NCI-H2227 treated with DMSO at 0.1 percent for 48 hours (cell line): ENCODE measurements around the gene INPP4B.

Source experiments
- DNase-seq: peaks from one replicate; lab custom pipeline; 2025; lab: John Stamatoyannopoulos, UW

INPP4B gene

DNA sequence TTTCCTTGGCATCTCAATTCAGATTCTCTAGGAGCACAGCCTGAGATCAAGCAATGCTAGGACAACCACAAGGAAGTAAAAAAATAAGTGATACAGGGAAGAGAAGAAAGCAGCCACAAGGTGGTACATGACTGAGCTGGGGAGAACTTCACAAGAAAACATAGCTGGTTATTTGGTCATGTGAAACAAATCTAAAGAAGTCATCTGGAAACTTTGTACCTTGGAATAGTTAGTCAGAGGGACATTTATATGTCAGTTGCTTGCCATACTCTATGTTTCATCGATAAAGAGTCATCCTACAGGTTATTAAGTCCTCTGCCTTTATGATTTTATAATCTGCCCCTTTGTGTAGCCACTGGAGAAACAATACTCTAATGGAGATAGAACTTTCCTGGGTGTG lies 634.7 kb downstream of the INPP4B start:
- no peak for DNase-seq

GRCh38 chr4:142203505-142203904 lies 642.6 kb downstream of the INPP4B start:
- no peak for DNase-seq

GRCh38 chr4:142202404-142203332 lies 643.4 kb downstream of the INPP4B start:
- DNase-seq, result no peak

DNA sequence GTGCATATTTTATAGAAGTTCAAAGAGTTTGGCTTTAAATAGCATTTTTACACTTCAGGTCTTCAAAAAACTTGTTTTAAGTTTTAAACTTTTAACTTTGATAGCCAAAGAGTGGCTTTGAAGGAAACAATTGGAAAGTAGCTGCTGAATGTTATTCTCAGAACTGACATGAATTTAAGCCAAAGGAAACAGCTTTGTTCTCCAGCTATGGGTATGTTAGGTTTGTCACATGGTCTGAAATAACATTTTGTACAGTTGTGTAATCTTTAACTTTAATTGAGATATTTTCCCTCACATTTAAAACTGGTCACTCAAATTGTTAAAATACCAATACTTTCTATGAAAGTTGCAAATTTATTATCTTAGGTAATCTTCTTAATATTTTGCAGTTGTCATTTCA lies 645.1 kb downstream of the INPP4B start:
- DNase-seq, result no peak

GRCh38 chr4:142194905-142195304 lies 651.2 kb downstream of the INPP4B start:
- DNase-seq, result no peak

- no peak for DNase-seq
Measured at GRCh38 chr4:142191901-142192300, 654.2 kb downstream of the INPP4B start.

DNA sequence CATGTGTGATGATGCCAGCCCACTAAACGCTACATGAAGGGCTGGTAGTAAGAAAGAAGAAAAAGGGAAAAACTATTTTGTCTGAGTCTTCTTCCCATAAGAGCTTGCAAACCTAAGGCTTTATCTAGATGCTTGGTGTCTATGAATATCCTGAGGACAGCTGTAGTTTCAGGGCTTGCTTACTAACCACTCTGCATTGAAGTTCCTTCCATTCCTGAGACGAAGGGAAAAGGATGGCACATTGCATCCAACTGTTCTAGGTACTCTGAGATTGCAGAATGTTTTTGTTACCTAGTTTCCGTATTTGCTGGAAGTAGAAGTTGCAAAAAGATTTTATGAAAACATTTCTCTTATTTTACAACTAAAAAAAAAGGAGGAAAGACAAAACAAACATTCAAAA lies 665.1 kb downstream of the INPP4B start:
- no peak for DNase-seq

- DNase-seq, result no peak
Measured at GRCh38 chr4:142169216-142169615, 676.9 kb downstream of the INPP4B start.

DNA sequence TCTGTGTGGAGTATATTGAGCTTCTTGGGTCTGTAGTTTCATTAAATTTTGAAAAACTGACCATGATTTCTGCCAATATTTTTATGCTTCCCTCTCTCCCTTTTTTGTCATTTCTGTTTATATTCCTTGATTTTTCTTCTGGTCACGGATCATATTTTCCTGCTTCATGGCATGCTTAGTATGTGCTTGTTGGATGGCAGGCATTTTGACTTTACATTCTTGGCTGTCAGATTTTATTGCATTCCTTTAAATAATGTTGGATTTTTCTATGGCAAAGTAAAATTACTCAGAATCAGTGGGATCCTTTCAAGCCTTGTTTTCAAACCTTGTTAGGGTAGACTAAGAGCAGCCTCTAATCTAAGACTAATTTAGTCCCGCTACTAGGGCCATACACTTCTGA lies 677.9 kb downstream of the INPP4B start:
- DNase-seq, result no peak

GRCh38 chr4:142164767-142165500 lies 681.2 kb downstream of the INPP4B start:
- no peak for DNase-seq

DNA sequence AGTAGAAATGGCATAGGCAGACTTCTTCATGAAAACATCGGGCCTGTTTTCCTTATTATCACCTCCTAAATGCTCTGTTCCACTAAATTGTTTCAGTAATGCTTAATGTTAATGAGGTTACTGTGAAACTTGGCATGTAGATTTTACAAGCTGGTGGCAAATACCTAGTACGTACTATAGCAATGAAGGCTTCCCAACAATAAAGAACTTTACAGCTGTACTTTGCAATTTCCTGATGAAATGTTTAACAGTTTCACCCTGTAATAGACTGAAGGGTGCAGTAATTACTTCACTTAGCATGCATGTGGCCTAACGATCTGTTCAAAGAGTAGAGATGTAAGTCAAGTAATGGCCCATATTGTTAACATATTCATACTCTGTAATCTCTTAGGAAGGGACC lies 685.0 kb downstream of the INPP4B start:
- no peak for DNase-seq

- no peak for DNase-seq
Measured at GRCh38 chr4:142160509-142160908, 685.6 kb downstream of the INPP4B start.

DNA sequence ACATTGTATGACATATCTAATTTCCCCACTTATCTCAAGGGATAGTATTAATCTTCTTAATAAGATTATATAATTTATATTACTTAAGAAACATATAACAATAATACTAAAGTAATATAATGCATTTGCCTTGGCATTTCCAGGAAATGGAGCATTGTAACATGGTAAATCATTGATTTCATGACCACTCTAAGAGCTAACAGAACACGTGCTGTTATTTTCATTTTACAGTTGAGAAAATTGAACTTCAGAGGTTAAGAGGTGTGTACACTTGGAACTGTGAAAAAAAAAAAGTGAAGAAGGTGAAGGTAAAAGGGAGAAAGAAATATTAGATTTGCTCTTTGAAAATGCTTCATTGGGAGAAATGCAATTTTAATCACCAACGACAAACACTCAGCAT lies 687.1 kb downstream of the INPP4B start:
- DNase-seq, result no peak

DNA sequence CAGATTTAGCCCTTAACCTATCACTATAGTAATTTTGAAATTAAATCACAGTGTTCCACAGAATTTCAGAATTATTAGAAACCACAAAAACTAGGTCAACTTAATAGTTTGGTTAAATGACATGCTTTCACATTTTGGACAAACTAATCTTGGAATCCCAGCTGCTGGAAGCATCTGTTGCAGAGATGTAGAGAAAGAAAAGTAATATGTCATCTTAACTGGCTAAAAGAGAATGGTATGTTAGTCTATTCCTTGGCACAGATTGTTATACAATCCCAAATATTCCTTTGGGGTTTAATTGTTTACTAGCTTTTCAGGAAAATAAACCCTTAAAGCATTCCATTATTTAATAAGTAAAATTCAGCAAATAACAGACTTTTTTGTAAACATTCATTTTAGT lies 689.8 kb downstream of the INPP4B start:
- no peak for DNase-seq

DNA sequence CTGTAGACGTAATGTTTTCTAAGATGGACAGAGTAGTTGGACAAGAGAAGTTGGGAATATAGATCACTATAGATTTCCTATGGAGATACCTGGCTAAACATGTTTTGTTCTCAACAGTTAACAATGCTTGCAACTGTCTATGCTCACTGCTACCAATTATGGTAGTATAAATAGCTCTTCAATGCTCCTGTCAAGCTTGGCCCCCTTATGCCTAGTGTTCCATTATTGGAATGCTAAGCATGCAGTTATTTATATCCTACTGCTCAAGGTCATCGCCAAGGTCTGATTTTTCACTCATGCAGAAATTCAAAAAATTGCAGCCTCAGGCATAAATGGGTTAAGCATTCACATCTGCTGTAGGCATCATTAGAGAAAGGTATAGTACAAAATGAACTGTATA lies 690.8 kb downstream of the INPP4B start:
- no peak for DNase-seq

DNA sequence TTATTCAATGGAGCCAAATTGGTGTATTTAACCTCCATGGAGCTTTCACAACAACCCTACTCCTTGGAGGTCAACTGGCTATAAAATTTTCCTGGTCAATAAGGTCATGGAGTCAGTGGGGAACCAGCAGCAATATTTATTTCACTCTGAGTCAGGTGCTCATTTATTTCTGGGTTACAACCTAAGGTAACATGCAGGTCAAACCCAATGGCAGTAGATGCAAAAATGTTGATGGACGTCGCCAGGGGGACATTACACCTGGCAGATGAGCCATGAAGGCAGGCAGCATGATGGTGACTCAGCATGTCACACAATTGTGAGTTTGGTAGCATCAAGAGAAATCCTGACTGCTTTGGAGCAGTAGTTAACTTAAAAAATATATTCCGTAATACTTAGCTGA lies 695.6 kb downstream of the INPP4B start:
- DNase-seq, result no peak

DNA sequence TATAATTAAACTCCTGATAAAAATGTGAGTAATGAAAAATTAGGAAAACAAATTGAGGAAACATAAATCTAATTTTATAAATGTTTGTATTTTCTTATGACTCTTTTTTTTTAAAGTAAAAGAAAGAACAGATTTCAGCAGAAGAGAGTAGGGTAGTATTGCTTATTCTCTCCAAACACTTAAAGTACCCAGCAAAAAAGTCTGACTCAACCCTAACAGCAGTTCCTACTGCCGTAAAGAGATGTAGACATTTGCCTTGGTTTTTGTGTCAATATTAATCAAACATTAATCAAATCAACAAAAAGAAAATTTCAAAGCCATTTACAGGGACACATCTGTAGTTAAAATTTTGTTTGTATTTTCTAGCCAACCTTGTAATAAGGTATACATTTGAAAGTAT lies 701.3 kb downstream of the INPP4B start:
- no peak for DNase-seq

DNA sequence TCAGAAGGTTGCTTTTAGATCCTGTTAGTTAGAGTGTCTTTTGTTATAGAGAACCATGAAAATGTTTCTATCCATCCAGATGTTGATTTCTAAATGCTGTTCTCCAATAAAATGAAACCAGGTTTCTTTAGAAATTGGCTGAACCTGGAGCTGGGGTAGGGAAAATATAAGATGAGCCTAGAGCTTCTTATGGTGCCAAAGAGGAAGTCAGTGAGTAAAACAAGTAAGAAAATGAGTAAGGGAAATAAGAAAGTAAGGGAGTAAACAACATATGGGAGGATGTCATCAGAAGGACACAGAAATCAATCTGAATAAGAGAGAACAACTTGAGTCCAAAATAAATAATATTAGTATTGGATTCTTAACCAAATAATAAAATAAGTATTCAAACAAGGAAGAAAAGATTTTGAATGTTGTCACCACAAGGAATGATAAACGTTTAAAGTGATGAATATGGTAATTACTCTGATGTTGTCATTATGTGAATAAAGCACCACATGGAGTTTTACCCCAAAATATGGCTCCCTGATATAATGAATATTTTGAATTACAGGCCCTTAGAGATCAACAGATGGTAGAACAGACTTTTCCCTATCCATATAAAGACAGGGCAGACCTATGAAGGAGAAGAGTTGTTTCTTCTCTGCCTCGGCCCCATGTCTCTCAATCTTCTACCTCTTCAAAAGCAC lies 703.6 kb downstream of the INPP4B start:
- no peak for DNase-seq

GRCh38 chr4:142141224-142141623 lies 704.9 kb downstream of the INPP4B start:
- no peak for DNase-seq

DNA sequence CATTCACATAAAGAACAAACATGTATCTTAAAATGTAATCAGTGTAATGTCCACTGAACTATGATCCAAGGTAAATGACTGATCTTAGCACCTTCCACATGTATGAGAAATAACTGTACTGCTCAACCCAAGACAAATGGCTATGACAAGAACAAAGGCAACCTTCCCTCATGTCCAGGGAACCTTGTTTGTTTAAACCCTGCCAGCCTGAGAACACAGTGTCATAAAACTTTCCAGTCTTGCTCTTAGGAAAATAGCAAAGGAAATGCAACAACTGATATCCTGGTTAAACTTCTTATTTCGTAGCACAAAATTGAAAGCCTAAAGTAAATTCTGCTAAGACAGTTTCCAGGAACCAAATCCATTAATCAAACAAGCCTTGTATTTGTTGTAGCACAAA lies 715.4 kb downstream of the INPP4B start:
- DNase-seq, result no peak

- DNase-seq, result no peak
Measured at GRCh38 chr4:142129931-142130330, 716.2 kb downstream of the INPP4B start.

GRCh38 chr4:142129473-142129872 lies 716.6 kb downstream of the INPP4B start:
- DNase-seq, result no peak

DNA sequence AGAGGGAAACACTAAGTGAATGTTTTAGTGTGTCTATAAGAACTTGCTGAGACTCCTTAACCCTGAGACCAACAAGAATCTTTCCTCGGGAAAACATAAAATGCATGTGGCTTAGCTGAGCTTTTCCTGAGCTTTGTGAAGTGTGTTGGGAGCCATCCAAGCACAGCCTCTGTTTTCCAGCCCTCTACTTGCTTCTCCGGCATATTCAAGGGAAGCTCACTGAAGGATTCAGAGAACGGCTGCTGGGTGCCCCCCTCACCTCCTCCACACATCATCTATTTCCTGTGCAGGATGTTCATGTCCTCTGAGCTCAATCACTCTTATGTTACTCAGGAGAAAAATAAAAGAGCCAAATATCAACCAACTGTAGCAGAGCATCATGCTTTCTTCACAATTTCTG lies 717.6 kb downstream of the INPP4B start:
- DNase-seq, result no peak
